GM19239 (cell line): ENCODE results near the gene SNRPB2.

Experiments
- DNase-seq: peaks from one replicate; pipeline ENCODE4 v3.0.0; 2011; ENCODE audit warnings: low spot score; ENCODE audit not compliant: insufficient read length
- FAIRE-seq: peaks from 2 replicates; lab custom pipeline; 2011; peaks lifted over from hg19 to GRCh38; lab: Jason Lieb, UNC

SNRPB2 gene

DNA sequence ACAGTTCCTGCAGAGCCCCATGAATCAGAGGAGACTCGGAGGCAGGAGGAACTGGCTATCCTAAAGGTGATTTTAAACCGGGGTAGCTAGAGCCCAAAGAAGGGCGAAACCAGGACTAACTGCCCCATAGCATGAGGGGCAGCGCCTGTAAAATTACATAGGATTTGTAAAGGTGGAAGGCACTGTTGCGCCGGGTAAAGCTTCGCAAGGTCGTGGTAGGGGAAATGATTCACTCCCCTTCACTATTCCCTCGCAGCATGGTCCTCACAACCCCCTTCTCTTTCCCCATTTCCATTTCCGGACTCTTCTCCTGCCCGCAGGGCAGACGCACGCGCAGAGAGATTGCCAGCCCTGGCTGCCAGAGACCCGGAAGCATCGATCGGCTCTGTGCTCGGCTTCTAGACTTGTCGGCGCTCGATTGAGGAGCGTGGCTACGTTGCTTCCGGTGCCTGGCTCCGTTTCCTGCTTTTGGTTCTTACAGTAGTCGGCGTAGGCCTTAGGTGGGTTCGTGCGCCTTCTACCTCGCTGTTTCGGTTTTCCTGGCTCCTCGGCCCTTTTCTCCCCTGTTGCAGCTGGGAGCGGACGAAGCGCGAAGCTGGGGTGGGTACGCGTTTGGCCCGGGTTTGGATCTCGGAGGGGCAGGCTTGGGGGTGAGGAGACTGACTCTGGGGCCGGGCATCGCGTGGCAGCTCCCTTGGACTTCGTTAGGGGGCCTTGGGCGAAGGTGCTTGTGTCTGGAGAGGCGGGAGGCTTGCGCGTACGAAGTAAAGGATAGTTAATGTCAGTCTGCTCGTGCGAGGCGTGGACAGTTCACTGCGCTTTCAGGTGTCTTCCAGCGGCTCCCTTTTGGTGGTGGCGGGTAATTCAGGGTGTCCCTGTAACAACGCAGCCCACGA lies at the start of gene SNRPB2:
TSS of gene SNRPB2 (plus strand) at position 462 of the 896 bp plus-strand sequence. CDS start 1,677 bp downstream, outside the sequence.
- FAIRE-seq, result peak; percentile 98
- DNase-seq, result peak; percentile 81

DNA sequence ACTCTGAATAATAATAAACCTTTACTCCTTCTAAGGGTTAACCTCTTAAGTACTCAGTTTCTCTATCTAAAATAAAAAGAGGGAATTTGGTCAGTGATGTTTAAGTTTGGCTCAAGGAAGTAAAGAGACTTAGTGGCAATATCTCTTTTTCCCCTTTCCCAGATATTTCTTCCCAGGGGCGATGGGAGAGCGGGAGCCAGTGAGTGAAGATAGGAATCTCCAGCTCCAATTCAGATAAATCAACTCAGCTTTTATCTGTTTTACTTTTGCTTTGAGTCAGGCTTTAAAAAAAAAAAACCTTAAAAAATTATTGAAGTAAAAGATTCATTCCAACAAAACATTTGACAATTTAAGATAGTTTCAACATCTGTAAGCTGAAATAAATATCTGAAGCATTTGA lies 45.4 kb upstream of the SNRPB2 start:
- FAIRE-seq, result no peak
- no peak for DNase-seq

DNA sequence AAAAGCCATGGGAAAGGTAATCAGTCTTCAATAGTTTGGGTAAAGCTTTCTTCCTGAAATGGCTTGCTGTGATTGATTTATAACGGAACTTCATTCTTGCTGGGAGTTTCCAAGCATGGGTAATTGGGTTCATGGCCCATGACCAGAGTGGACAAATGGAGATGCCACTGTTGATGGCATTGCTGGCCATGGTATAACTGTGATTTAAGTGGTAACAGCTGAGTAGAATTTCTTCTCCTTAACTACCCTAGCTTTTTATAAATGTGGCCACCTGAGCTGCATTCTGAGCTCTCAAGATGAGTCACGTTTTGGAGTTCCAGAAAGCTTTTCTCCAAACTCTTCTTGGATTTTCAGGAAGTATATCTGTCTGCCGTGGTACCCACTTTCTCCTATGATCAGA lies 39.9 kb upstream of the SNRPB2 start:
- FAIRE-seq (no peak), DNase-seq (no peak)

DNA sequence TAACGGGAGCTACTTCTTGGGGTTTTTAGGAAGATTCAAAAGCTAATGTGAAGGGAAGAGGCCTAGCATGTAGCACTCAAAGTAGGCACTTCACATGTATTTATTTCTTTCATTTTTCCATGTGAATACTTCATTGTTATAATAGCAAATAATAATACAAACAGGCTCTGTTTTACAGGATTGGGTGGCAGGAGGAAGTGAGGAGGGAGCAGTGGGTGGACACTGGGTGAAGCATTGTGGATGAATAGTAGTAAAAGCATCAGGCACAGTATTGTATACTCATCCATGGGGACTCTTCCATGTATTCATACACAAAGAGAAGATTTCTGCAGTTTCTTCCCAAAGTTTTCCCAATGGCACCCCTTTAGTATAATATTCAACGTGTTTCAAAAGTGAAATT lies 38.4 kb upstream of the SNRPB2 start:
- no peak for DNase-seq
- FAIRE-seq, result no peak

DNA sequence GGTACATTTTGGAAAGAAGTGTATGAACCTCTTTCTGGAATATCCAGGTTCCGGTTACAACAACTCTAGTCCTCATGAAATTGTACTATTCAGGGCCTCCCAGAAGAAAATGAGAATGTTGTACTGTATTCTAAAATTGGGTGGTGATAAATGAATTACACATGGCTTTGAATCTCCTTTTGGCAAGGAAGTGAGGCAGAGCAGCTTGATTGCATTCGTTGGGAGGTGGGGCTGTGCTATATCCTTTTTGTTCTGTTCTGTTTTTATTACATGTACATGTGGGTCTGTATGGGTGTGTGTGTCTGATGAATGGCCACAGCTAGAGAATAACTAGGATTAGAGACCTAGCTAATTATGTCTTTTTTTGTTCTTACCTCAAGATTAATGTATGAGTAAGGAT lies 37.8 kb upstream of the SNRPB2 start:
- no peak for DNase-seq
- FAIRE-seq, result no peak

DNA sequence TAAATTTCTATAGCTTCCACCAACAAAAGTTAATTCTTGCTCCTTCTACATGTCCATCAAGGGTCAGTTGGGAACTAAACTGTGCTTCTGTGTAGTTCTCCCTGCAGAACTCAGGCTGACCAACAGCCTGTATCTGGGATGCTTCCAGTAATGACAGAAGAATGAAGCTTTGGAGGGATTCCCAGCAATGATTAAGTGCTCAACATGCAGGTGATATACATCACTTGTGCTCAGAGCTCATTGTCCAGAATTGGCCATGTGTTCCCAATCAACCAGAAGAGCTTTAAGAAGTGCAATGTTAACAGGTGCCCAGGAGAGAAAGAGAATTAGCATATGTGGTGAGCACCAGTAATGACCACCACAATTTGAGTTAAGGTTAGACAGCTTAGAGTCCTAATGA lies 37.4 kb upstream of the SNRPB2 start:
- DNase-seq (no peak), FAIRE-seq (no peak)

DNA sequence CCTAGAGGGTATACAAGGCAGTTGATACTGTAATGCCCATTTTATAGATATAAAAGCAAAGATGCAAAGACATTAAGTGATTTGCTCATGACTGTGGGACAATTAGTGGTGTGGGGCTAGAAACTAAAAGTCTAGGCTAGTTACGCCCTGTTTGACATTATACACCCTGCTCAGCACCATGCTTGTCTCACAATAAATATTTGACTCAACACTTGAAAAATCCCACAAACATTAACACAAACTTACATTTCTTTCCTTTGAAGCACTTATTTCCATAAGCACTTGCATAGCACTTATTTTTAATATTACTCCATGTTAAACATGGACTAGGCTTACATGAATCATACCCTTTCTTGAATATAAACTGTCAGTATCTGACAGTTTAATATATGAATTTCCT lies 36.5 kb upstream of the SNRPB2 start:
- FAIRE-seq (no peak), DNase-seq (no peak)

DNA sequence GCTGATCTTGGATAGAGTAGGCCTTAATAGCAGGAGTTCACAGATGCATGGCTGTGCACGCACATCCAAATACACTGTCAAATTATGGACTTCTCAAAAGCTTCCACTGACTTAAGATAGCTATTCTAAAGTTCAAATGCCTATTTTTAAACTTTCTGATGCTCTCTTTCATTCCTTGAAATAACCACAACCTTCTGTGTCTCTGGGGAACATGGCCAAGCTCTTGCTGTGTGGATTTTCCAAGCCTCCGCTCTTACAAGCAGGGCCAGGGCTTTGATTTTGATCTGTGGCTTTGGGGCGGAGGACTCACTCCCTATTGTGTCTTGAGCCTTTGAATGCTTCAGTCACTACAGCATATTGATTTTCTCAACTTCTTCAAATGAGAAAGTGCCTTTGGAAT lies 35.7 kb upstream of the SNRPB2 start:
- no peak for FAIRE-seq
- DNase-seq, result no peak

DNA sequence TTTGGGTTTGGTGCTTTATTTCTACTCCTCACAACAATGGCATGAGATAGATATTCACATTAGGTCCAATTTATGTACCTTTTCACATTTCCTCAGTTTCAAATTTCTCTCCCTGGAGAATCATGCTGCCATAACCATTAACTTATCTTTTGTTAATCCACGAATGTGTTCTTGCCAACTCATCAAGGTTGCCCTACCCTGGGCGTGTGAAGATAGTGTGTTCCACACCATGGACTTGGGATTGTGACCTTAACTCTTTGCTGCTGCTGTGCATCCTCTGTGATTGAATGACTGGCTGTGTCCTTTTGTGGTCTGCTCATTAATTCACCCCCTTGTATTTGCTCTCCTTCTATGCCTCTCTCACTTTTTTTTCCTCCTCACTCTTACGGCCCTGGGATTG lies 34.2 kb upstream of the SNRPB2 start:
- DNase-seq, result no peak
- no peak for FAIRE-seq

DNA sequence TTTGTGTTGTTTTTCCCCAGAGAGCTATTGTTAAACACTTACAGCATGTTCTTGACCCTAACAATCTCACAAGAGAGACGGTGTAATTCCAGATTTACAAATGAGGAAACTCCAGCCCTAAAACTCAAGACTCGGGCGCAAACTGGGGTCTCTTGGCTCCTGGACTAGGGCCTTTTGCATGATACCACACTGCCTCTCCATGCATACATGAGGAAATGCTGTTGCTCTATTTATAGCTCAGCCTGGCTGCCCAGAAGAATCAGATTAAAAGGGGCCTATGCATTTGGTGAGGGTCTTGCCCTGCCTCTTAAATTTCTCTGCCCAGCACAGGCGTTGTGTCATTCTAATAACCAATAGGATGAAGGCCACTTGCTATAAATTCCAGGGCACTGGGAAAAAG lies 30.5 kb upstream of the SNRPB2 start:
- no peak for FAIRE-seq
- DNase-seq, result no peak

DNA sequence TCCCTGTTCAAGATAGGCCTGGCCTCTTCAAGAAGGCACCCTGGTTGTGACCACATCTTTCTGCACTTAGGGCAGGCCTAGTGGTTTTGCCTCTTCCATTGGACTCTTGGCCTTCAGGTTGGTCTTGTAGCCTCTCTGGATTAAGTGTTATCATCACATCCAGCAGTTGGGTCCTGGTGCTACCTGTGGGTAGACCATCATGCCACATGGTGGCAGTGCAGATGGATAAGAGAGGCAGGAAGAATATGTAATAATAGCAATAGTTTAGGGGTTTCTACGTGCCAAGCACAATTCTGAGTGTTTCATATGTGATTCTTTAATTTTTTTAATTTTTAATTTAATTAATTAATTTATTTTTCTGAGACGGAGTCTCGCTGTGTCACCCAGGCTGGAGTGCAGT lies 28.5 kb upstream of the SNRPB2 start:
- FAIRE-seq, result no peak
- DNase-seq, result no peak

DNA sequence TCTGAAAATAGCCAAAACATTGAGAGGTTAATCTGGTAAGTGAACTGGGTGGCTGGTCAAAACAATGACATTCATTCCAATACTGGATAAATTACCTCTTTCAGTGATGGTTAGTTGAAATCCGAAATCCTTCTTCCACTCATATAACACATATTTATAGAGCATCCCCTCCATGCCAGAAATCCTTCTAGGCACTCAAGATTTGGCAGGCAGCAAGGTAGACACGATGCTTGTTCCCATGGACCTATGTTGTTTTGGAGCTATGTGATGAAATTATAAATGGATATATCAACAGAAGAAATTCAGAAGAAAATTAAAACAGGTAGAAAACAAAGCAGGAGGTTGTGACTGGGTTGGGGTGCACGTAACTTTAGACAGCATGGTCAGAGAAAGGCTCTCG lies 26.3 kb upstream of the SNRPB2 start:
- no peak for DNase-seq
- FAIRE-seq, result no peak

DNA sequence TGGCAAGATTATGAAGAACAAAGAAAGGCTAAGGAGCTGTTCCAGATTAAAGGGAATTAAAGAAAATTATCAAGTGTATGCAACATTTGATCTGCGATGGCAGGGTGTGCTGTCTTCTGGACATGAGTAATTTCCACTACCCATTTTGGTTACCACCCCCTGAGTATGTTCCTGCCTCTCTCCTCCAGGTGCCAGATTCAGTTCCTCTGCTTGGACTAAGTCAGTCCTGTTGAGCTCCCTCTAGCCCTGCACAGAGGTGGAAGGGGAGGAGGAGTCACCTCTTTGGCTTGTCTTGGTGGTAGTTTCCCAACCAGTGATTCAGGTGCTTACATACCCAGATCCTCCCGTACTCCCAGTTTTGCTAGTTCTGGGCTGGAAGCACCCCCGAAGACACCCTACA lies 22.2 kb upstream of the SNRPB2 start:
- DNase-seq, result no peak
- no peak for FAIRE-seq

DNA sequence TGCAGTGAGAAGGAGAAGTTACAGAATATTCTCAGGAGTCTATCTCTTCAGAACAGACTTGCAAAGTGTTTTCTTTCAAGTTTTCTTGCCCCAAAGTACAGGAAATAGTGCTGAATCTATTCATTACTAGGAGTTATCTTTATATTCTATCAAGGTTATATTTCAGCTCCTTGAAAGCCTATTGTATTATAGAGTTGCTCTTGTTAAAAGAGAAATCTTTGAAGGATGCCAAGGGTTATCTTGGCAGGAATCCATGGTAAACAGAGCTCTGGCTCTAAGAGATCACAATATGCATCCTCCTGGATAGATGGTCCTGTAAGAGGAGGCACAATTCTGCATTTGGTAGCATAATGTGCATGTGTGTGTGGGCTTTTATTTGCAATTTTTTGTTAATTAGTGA lies 21.2 kb upstream of the SNRPB2 start:
- no peak for DNase-seq
- no peak for FAIRE-seq

DNA sequence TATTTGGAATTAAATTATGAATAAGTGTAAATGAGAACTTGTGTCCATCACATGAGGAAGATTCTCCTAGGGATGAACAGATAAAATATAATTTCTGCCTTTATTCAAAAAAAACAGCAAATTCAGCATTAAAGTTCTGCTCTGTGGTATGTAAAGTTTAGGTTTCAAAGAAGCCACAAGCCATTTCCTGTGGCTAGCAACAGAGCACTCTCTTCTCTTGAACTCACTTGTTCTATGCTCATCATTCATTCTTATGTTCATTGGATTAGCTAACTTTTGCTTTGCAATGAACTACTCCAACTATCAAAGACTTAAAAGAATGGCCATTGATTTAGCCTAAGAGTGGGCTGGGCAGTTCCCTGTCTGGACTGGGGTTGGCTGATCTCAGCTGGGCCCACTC lies 20.8 kb upstream of the SNRPB2 start:
- FAIRE-seq (peak; percentile 67), DNase-seq (no peak)

DNA sequence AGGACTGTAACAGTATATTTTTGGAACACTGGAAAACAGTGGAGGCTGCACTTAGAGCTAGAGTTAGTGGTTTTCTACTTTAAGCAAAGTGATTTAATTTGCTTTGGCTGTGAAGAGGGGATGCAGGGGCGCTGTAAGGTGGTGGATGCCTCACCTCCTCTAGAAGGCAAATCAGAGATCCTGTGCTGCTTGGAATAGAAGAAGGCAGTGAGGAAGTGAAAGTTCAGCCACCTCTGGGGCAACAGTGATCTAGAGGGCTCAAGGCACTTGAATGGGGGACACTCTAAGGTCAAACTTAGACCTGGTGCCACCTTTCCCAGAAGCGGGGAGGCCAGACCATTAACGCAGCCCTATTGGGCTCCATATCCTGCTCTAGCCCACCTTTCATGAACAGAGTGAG lies 19.0 kb upstream of the SNRPB2 start:
- DNase-seq, result no peak
- FAIRE-seq, result no peak

DNA sequence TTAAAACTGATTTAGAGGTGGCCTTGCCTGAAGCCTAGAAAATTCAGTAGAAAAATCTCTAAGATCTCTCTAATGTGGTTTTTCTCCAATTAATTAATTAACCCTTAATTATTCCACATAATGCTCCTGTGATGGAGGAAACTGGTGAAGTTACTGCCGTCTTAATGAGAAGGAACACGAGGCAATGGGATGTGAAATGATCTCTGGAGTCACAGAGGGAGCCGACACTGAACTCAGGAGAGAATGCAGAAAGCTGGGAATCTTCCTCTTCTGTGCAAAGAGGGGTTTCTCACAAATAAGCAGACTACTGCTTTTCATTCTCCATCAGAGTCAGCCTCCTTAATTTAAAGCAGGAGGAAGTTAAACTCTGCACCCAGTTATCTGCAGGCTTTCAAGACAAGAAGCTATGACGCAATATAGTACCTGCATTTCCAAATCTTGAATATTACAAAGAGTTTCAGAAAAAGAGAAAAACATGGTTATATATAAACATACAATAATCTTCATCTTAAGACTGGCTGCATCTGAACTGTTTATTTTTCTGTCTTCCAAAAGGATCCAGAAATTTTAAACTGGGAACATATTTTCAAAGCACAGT lies 18.1 kb upstream of the SNRPB2 start:
- DNase-seq (no peak), FAIRE-seq (no peak)

DNA sequence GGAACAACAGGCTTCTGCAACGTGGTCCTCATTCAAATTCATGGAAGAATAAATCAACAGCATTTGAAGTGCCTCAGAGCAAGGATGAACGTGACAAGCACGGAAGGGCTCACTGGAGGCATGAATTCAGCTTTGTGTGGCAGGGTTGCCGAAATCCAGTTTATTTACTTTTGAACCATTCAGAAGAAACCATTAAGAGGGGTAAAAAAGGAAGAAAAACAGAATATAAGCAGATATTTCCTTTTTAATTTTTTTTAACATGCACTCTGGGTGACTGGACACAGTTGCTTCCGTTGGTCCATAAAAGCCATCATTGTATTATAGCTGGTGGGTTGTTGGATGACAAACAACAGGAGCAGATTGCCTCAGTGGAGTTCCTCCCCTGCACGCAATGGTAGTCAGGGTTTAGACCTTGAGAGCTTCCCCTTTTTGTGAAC lies 17.3 kb upstream of the SNRPB2 start:
- no peak for FAIRE-seq
- DNase-seq, result no peak

DNA sequence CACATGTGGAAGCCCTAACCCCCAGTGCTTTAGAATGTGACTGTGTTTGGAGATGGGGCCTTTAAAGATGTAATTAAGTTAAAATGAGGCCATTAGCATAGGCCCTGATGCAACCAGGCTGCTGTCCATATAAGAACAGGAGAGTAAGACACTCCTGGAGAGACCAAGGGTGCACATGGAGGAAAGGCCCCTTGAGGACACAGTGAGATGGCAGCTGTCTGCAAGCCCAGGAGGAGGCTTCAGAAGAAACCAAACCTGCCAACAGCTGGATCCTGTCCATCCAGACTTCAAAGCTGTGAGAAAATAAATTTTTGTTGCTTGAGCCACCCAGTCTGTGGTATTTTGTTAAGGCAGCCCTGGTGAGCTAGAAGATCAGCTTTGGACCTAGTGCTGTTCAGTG lies 16.8 kb upstream of the SNRPB2 start:
- no peak for FAIRE-seq
- DNase-seq, result no peak

DNA sequence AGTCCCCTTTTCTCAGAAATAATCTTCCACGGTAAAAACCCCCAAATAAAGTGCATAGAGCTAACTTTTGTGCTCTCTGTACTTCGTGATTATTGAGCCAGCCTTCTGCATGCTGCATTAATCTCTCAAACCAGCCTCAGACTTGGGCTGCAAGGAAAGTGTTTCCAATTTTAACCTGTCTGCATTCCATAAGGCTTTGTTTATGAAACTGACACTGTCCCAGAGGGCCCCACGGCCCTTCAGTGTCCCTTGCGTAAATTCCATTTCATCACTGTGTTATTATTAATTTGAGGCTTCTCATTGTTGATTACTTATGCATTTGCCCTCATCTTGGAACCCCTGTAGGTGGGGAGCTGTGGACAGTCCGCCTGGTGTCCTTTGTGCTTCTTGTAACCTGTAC lies 15.6 kb upstream of the SNRPB2 start:
- FAIRE-seq (no peak), DNase-seq (no peak)

DNA sequence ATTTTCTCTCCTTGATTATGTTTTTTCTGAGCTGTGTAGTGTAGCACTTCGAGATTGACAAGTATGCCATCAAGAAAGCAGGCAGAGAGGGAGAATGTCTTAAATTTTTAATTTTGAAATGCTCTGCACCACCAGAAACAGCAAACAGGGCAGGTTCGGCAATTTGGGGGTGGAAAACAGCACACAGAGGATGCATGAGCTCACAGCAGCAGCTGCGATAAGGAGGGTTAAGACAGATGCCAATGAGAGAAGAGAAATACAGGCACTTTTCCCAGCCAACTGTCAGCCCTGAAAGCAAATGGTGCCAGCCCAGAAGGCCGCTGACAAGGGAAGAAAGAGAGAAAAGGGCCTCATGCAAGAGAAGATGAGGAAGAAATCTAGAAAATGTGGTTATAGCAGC lies 15.1 kb upstream of the SNRPB2 start:
- DNase-seq (no peak), FAIRE-seq (no peak)

DNA sequence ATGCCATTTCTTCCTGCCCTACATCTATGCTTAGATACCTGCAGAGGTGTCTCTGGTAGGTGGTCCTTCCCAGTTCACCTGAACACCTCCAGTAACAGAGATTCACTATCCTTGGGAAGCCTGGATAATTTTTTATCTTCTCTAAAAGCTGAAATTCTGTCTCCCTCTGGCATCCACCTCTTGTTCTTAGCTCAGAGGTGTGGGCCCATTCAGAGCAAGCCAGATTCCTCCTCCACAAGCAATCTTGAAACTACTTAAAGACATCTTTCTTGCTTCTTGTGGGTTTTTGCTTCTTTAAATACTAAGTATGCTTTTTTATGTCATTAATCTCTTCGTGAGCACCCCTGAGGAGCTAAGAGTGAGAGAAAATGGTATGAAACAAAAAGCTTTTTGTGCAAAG lies 10.4 kb upstream of the SNRPB2 start:
- FAIRE-seq (no peak), DNase-seq (no peak)
